GM19238 (cell line): Measurements from ENCODE around the gene PARP1.
"Not testable (repeated sequence)": the region's sequence is repeated elsewhere in the genome, so short reads cannot be mapped to it uniquely, and the experiment has no call there.

Experiments
- DNase-seq: peaks from one replicate; pipeline ENCODE4 v3.0.0; 2011; ENCODE audit warnings: low spot score; ENCODE audit not compliant: insufficient read length

PARP1 gene

GRCh38 chr1:226355016-226355415, 52.9 kb downstream of the PARP1 start:
- DNase-seq = no peak

GRCh38 chr1:226353698-226354525, 54.0 kb downstream of the PARP1 start:
- no peak for DNase-seq

GRCh38 chr1:226351709-226352108, 56.2 kb downstream of the PARP1 start:
- DNase-seq = no peak

- DNase-seq = no peak
Measured at GRCh38 chr1:226350519-226350865, 57.4 kb downstream of the PARP1 start.

DNA sequence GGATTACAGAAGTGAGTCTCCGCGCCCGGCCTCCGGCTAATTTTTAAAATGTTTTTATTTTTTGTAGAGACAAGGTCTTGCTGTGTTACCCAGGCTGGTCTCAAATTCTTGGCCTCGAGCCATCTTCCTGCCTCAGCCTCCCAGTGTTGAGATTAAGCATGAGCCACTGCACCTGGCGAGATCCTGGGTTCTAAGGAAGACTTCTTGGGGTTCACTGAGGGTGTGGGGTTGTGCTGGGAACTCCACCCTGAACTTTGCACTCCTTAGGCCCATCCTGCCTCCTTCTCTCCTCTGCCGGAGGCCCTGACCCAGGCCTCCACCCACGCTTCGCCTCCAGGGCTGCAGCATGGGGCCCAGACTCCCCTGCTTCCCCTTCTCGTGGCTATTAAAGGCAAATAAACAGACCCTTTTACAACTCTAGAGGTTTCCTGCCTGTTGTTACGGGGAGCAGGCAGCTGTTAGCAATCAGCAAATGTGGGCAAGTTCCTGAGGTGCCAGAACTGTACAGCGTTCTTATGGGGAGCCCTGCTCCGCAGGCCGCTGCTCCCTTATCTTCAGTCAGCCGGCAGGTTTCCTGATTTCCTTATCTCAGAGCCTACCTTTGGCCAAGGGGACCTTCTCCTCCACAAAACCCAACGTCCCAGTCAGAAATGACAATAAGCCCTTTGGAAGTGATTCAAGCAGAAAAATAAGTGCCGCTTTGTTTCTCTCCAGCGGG, 57.9 kb downstream of the PARP1 start:
- no peak for DNase-seq

- DNase-seq = no peak
Measured at GRCh38 chr1:226349081-226349480, 58.8 kb downstream of the PARP1 start.

DNA sequence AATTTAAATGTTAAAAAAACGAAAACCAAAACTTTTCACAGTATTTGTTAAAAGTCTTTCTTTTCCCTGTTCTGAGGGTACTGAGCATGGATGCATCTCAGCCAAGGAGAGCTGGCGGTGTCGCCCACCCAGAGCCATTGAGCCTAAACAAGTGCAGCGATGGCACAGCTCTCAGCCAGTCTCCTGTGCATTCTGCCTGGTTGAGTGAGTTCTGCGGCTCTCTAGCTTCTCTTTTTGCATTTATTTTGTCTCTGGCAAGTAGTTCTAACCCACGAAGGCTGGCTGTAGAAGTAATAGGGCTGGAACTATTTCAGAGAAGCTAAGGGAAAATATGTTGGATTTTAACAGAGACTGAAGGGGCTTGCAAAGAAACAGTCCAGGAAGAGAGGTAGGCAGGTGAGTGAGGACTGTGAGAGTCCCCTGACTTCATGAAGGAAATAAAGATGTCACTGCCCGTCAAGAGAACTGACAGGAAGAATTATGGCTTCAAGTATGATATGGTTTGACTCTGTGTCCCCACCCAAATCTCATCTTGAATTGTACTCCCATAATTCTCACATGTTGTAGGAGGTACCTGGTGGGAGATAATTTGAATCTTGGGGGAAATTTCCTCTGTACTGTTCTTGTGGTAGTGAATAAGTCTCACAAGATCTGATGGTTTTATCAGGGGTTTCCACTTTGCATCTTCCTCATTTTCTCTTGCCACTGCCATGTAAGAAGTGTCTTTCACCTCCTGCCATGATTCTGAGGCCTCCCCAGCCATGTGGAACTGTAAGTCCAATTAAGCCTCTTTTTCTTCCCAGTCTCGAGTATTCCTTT, 63.2 kb downstream of the PARP1 start:
- no peak for DNase-seq

GRCh38 chr1:226342656-226343055, 65.2 kb downstream of the PARP1 start:
- no peak for DNase-seq

DNA sequence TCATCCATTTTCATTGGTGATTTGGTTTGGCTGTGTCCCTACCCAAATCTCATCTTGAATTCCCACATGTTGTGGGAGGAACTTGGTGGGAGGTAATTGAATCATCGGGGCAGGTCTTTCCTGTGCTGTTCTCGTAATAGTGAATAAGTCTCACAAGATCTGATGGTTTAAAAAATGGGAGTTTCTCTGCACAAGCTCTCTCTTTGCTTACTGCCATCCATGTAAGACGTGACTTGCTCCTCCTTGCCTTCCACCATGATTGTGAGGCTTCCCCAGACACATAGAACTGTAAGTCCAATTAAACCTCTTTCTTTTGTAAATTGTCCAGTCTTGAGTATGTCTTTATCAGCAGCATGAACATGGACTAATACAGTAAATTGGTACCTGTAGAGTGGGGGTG, 67.8 kb downstream of the PARP1 start:
- not testable (repeated sequence) for DNase-seq

DNA sequence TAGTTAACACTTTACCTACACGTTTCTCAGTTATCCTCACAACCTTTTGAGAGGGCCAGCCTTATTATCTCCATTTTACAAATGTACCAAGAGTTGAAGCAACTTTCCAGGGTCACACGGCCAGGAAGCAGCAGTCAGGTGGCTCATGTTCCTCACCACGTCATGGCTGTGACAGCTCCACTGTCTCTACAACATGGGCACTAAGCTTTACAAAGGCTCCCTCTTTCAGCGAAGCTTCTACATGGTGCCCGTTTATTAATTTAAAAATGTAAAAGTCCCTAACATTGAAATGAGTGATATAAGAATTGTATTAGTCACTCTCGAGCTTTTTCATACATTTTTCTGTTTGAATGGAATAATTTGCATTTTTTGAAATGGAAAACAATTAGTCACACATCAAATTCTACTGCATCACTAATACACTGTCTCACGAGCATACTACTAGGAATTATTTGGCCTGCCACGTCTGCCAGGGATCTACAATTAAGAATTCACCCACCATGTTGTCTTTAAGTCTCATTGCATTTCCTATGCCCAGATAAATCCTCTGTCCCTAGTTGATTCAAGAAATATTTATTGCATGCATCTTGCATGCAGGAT, 70.5 kb downstream of the PARP1 start:
- DNase-seq = no peak

GRCh38 chr1:226335661-226336060, 72.2 kb downstream of the PARP1 start:
- DNase-seq = no peak

DNA sequence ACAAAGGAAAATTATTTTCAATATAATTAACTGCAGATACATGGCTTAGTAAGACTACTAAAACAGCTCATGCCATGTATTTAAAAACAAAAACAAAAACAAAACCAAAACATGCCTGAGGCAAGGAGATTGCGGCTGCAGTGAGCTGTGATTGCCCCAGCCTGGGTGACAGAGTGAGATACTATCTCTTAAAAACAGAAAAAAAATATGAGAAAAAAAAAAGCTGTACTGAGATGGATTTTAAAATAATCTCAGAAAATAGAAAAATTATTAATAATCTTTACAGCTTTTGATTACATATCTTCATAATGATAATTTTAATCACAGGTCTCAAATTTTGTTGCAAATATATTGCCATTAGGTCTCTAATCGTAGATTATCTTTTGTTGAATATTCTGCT, 74.9 kb downstream of the PARP1 start:
- DNase-seq = no peak

DNA sequence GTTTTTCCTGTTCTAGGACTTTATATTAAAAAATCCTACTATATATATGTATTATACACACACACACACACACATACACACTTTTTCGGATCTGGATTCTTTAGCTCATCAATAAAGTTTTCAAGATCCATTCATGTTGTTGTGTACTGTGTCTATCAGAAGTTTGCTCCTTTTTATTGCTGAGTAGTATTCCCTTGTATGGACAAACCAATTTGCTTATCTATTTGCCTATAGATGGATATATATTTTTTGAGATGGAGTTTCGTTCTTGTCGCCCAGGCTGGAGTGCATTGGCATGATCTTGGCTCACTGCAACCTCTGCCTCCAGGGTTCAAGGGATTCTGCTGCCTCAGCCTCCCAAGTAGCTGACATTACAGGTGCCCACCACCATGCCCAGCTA, 78.7 kb downstream of the PARP1 start:
- no peak for DNase-seq

DNA sequence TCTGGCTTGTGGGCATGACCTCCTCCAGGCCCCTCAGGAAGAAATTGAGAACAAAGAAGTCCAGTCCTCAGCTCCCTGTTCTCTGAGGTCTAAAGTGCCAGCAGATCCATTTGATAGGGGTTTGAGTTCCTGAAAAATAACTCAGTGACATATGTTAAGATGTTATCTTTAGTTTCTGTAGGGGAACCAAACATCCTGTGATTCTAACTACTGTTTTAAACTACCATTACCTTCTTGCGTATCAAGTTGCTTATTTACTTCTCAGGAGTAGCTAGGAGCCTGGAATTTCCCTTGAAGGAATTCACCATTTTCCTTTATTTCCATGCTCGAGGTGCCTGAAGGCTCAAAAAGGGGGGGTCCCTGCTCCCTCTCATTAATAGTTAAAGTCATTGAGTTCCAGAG, 80.1 kb downstream of the PARP1 start:
- no peak for DNase-seq

DNA sequence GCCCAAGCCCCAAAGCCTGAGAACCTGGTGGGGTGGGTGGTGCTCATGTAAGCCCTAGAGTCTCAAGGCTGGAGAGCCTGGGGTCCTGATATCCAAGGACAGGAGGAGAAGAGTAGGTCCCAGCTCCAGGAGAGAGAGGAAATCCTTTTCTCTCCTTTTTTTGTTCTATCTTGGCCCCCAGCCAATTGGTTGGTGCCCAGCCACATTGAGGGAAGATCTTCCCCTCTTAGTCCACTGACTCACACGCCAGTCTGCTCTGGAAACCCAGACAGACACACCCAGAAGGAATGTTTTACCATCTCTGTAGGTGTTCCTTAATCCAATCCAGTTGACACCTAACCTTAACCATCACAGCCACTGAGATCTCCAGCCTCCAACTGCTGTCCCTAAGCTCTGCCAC, 82.7 kb downstream of the PARP1 start:
- DNase-seq = no peak

DNA sequence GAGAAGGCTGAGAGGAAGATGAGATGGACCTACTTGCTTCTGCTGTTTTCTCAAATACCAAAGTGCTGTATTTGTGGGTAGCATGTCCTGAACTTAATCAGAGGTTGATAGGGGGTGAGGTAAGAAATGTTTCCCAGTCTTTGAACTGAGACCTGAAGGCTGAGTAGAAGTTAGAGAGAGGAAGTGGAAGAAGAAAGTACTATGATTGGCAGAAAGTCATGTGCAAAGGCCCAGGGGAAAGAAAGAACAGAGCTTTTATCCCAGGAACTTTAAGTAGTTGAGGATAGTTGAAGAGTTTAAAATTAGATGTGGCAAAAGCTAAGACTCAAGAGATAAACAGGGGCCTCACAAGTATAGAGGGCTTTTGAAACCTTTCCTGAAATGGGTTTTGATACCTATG, 83.4 kb downstream of the PARP1 start:
- DNase-seq = no peak

DNA sequence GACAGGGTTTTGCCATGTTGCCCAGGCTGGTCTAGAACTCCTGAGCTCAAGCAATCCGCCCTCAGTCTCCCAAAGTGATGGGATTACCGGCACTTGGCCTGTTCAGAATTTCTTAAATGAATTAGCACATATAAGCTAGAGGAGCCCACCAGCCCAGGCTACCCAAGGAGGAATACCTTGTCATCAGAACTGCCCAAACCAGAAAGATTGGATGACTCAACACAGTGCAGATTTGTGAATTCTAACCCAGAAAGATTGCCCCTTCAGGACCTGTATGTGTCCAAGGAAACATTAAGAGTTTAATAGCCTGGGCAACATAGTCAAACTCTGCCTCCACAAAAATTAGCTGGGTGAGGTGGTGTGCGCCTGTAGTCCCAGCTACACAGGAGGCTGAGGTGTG, 84.9 kb downstream of the PARP1 start:
- no peak for DNase-seq

- DNase-seq = no peak
Measured at GRCh38 chr1:226320930-226321329, 87.0 kb downstream of the PARP1 start.

DNA sequence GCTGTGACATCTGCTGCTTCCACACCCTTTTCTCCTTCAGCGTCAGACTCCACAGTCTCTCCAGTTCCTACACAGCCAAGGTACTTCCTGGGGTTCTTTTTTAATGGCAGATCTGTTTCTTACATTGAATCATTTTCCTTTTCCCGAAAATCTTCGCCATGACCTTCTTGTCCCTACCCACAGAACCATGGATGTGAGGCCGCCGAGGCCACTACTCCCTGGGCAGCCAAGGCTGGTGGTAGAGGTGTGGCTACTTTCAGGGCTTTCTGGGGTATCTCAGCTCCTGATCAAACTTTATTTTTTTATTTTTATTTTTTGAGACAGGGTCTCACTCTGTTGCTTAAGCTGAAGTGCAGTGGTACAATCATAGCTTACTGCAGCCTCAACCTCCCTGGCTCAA, 89.4 kb downstream of the PARP1 start:
- no peak for DNase-seq

DNA sequence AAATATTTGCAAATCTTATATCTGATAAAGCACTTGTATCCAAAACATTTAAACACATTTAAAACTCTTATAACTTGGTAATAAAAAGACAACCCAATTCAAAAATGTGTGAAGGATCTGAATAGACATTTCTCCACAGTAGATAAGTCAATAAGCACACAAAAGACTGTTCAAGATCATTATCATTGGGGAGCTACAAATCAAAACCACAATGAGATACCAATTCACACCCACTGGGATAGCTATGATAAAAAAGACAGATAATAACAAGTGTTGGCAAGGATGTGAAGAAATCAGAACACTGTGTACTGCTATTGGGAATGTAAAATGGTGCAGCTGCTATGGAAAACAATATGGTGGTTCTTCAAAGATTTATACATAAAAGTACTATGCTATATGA, 93.8 kb downstream of the PARP1 start:
- no peak for DNase-seq

GRCh38 chr1:226312065-226312464, 95.8 kb downstream of the PARP1 start:
- no peak for DNase-seq

DNA sequence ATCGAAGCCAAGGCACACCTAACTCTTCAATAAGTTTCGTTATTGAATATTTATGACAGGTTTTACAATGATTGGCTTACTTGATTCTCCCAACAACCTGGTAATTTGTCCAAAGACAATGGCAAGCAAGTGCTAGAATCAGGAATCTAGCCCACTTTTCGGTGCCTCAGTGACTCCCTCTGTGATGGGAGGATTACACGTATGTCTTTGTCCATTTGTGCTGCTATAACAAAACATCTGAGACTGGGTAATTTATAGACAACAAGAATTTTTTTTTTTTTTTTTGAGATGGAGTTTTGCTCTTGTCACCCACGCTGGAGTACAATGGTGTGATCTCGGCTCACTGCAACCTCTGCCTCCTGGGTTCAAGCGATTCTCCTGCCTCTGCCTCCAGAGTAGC, 96.5 kb downstream of the PARP1 start:
- no peak for DNase-seq
